Smooth muscle cell of trachea (primary cell): ENCODE measurements around the gene FRMD5. TPM values are rescaled to one million over a fixed set of nuclear protein-coding genes. Genes with fewer than 3 reads are reported as not detected.

Source experiments
- total RNA-seq: library from RNA; depleted of rRNA; stranded (reverse); fragments of >200 nt; gene quantifications from 2 replicates; pipeline ENCODE4 v1.2.1, GENCODE V29; 2014

The FRMD5 gene
- total RNA-seq: 7.0 and 7.1 TPM in 2 replicates

DNA sequence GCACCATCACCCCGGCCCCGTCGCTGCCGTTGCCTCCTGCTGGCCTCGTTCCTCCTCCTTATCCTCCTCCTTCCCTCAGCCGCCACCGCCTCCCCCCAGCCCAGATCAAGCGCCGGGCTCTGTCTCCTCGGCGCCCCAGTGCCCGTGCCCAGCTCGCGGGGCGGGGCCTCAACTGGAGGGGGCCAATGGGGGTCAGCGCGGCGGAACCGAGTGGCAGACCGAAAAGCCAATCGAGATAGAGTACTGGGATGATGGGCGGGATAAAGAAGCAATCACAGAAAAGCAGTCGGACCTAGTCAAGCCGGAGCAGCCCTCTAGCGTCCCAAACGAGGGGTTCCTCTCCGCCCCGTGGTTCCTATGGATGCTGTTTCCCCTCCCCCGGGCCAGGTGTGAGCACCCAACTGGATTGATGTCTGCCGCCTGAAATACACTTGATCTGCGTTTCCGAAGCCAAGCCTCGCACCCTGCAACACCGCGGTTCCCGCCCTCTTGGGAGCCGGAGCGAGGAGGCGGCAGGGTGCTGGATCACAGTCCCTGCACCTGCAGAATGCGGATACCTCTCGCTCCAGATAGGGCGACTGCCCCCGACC lies at the start of gene FRMD5:
Gene FRMD5 (minus strand): TSS at position 121 of the 590 bp plus-strand sequence.

DNA sequence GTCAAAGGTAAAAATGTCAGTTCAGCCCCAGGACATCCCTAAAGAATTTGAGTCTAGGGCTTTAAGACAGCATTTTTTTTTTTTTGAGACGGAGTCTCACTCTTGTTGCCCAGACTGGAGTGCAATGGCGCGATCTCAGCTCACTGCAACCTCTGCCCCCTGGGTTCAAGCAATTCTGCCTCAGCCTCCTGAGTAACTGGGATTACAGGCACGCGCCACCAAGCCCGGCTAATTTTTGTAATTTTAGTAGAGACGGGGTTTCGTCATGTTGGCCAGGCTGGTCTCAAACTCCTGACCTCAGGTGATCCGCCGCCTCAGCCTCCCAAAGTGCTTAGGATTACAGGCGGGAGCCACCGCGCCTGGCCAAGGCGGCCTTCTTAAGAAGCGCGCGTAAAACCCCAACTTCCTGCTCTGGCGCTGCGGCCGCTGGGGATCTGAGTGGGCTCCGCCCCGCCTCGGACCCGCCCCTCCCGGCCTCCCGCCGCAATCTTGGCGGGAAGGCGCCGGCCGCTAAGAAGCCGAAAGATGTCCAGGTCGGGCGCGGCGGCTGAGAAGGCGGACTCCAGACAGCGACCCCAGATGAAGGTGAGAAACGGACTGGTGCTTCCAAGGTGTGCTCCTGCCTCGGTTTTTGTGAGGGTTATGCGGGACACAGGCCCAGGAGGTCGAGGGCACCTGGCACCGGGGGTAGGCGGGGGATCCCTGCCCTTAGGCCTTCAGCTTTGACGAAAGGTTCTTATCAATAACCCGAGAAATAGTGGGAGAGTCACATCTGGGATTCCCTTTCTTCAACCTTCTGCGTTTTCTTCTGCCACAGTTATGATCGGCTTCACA lies 368.3 kb downstream of the FRMD5 start, which contains the start of gene WDR76:
Gene WDR76 (plus strand): TSS at position 495 of the 834 bp plus-strand sequence. CDS start 31 bp downstream, at position 526.

DNA sequence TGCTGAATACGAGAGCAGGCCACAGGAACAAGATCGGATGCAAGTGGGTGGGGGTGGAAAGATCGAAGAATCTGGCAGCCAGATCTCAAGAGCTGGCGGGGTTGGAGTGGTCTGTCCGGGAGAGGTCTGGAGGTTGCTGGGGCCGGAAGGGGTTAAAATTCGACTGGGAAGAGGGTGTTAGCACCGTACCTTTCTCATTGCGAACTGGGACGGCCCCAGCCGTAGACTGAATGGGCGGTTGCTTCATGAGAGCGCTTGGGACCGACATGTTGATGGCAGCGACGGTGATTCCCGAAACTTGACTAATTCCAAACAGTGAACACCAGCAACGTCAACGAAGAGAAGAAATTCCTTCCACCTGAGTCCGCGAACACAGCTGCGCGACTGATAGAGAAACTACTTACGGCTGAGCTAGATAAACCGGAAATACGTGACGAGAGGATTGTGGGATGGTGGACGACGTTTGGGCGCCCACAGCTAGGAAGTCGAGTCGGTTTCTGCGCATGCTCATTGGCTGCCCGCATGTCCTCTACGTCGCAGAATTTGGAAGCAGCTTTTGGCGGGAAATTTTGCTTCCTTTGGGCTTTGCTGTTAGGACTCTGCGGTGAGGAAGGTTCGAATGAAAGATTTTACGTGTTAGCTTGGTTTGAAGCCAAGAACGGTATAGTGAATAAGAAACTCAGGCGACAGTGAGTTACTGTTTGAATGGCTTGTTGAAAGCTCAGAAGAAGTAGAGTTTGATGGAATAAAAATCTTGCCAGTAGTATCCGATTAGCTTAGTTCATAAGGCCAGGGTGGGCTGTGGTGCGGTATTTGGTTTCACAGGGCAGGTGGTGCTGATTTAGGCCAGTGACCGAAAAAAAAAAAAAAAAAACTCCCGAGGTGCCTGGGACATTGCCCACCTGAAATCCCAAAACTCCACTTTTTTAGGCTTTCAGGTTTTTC lies 370.5 kb downstream of the FRMD5 start, which contains the start of gene MFAP1:
Gene MFAP1 (minus strand): TSS at position 389 of the 945 bp plus-strand sequence. CDS start 121 bp downstream, at position 268.

Other genes starting within 250 kb of the FRMD5 start
- 103 and 107 TPM in 2 replicates for gene GOLM2, start 93.4 kb upstream of the FRMD5 start, total RNA-seq
- 40.5 and 55.4 TPM in 2 replicates for gene CTDSPL2, start 232.4 kb upstream of the FRMD5 start, total RNA-seq